Measurements from ENCODE around the gene UGT1A9.
"Not testable (repeated sequence)": the region's sequence is repeated elsewhere in the genome, so short reads cannot be mapped to it uniquely, and the experiment has no call there.

UGT1A9 gene

GRCh38 chr2:233746475-233747282, 75.0 kb downstream of the UGT1A9 start:
- Histone ChIP-seq H3K27me3 (ENCODE audit: insufficient read depth, poor library complexity, severe bottlenecking) (no peaks in the 10 kb centered on the region), H3K27ac (replicated peaks) (no peak overlapping the region), H3K4me3 (replicated peaks; ENCODE audit: insufficient read depth, low read length) (no peak overlapping the region)
- no peak for TF ChIP-seq REST (IDR thresholded peaks at IDR 0.05; ENCODE audit: insufficient replicate concordance, low read depth)
- TF ChIP-seq GABPA (IDR thresholded peaks at IDR 0.05; ENCODE audit: low read depth) = no peak
- TF ChIP-seq POLR2AphosphoS5 (IDR thresholded peaks at IDR 0.05; ENCODE audit: low read depth) = no peak
- no peak for TF ChIP-seq SPI1 (IDR thresholded peaks at IDR 0.05; ENCODE audit: borderline replicate concordance, low read depth)
- no peak for TF ChIP-seq CTCF (IDR thresholded peaks at IDR 0.05; ENCODE audit: insufficient read depth, low read length)
- no peak for DNase-seq (ENCODE audit: low read depth in 1 of 2, low spot score in 1 of 2)

GRCh38 chr2:233747283-233747544, 75.5 kb downstream of the UGT1A9 start:
- no peak for TF ChIP-seq POLR2AphosphoS5 (IDR thresholded peaks at IDR 0.05; ENCODE audit: low read depth)
- no peak for TF ChIP-seq CTCF (IDR thresholded peaks at IDR 0.05; ENCODE audit: insufficient read depth, low read length)
- TF ChIP-seq REST (IDR thresholded peaks at IDR 0.05; ENCODE audit: insufficient replicate concordance, low read depth) = no peak
- no peak for TF ChIP-seq GABPA (IDR thresholded peaks at IDR 0.05; ENCODE audit: low read depth)
- no peak for TF ChIP-seq SPI1 (IDR thresholded peaks at IDR 0.05; ENCODE audit: borderline replicate concordance, low read depth)
- DNase-seq (ENCODE audit: low read depth in 1 of 2, low spot score in 1 of 2) = no peak
- no peaks in the 10 kb centered on the region for H3K27me3 ChIP-seq (ENCODE audit: insufficient read depth, poor library complexity, severe bottlenecking)
- no peak overlapping the region for H3K27ac ChIP-seq (replicated peaks)
- no peak overlapping the region for H3K4me3 ChIP-seq (replicated peaks; ENCODE audit: insufficient read depth, low read length)

GRCh38 chr2:233750689-233751088, 79.0 kb downstream of the UGT1A9 start:
- not testable (repeated sequence) for DNase-seq (ENCODE audit: low read depth in 1 of 2, low spot score in 1 of 2); H3K27me3 ChIP-seq (ENCODE audit: insufficient read depth, poor library complexity, severe bottlenecking)

GRCh38 chr2:233751212-233752009, 79.7 kb downstream of the UGT1A9 start:
- not testable (repeated sequence) for H3K27ac ChIP-seq (replicated peaks); DNase-seq (ENCODE audit: low read depth in 1 of 2, low spot score in 1 of 2); H3K27me3 ChIP-seq (ENCODE audit: insufficient read depth, poor library complexity, severe bottlenecking); H3K4me3 ChIP-seq (replicated peaks; ENCODE audit: insufficient read depth, low read length)

More at GRCh38 chr2:233750689-233751088, 79.0 kb downstream of the UGT1A9 start:
- H3K27ac ChIP-seq (replicated peaks); H3K4me3 ChIP-seq (replicated peaks; ENCODE audit: insufficient read depth, low read length): not testable (repeated sequence)
